ENCODE data around the gene PLEKHN1. TPM values are rescaled to one million over a fixed set of nuclear protein-coding genes. Genes with fewer than 3 reads are reported as not detected.

Gene PLEKHN1
- total and polyA plus RNA-seq, 2 of the 4 experiments (the other 2 are of a cell fraction), result 0.54 to 2.1 TPM

- Histone ChIP-seq H3K9me3 (ENCODE audit: control insufficient read depth, insufficient read depth, low read length) (no peaks in the 10 kb centered on the region), H3K23ac (ENCODE audit: low read depth, low read length) (no peak overlapping the region), H3K14ac (replicated peaks; ENCODE audit: low read depth, low read length) (no peak overlapping the region), H2AFZ (replicated peaks; ENCODE audit: low read length, poor library complexity) (no peak overlapping the region), H3K4ac (ENCODE audit: low read depth, low read length) (no peak overlapping the region; the same call in 1 of the 2 replicates), H2BK120ac (ENCODE audit: low read depth, low read length) (no peak overlapping the region), H2BK20ac (ENCODE audit: low read depth, low read length) (no peak overlapping the region), H3K9me1 (ENCODE audit: insufficient read depth, low read length) (peaks cover 5% of the 10 kb centered on the region), H4K5ac (ENCODE audit: low read depth, low read length) (no peak overlapping the region), H3K4me1 (ENCODE audit: control insufficient read depth, insufficient read depth, low read length) (peaks cover 19% of the 10 kb centered on the region), H3K18ac (ENCODE audit: low read depth, low read length) (no peak overlapping the region), H3K4me2 (ENCODE audit: low read depth, low read length) (no peak overlapping the region; the same call in 1 of the 2 replicates), H3K79me1 (ENCODE audit: low read depth in 1 of 2, low read length in 2 of 2) (peaks cover 4 to 8% of the 10 kb centered on the region in 2 experiments; a peak in 1 of 4 replicates), H3K4me3 (ENCODE audit: insufficient read depth, low read depth, low read length) (no peak overlapping the region), H4K8ac (ENCODE audit: low read depth in 2 of 2, low read length in 2 of 2) (no peak overlapping the region), H2AK9ac (replicated peaks; ENCODE audit: low read depth, low read length, poor library complexity) (peak overlapping the region; percentile 24), H4K91ac (ENCODE audit: insufficient read depth, low read depth, low read length) (no peak overlapping the region), H2BK15ac (ENCODE audit: low read depth, low read length) (no peak overlapping the region), H3K56ac (ENCODE audit: extremely low read depth, insufficient read depth, low read length) (no peak overlapping the region), H3K27me3 (ENCODE audit: control insufficient read depth, insufficient read depth, low read length) (no peaks in the 10 kb centered on the region; the same call in 1 of the 2 replicates), H2BK5ac (ENCODE audit: low read depth, low read length, poor library complexity, severe bottlenecking) (no peak overlapping the region), H4K20me1 (ENCODE audit: insufficient read depth, low read length) (no peaks in the 10 kb centered on the region; the same call in 1 of the 2 replicates), H3K27ac (ENCODE audit: insufficient read depth, low read length) (no peak overlapping the region), H2AK5ac (ENCODE audit: low read depth, low read length) (no peak overlapping the region), H3K9ac (ENCODE audit: low read depth, low read length) (no peak overlapping the region), H3K36me3 (ENCODE audit: control insufficient read depth, insufficient read depth, low read length) (peaks cover 2% of the 10 kb centered on the region; the same call in 1 of the 2 replicates)
- intact Hi-C loops (cut with micrococcal nuclease) (no loop called here), dilution Hi-C loops (cut with HindIII; ENCODE audit: low sequenced_read_pairs, unreplicated experiment) (no loop called here), in situ Hi-C loops (cut with MboI; ENCODE audit: low sequenced_read_pairs) (no loop called here)
- CTCF ChIA-PET, result no interaction called here
- POLR2A ChIA-PET (ENCODE audit: unreplicated experiment), result no interaction called here
- WGBS, 2 experiments (ENCODE audit: extremely low coverage in 2 of 2, insufficient read length in 1 of 2), result no CpG with 5 or more reads among the region's 7 CpGs
- TF ChIP-seq BHLHE40 (IDR thresholded peaks at IDR 0.05; ENCODE audit: low read depth, low read length) (no peak), NFE2L2 (IDR thresholded peaks at IDR 0.05; ENCODE audit: low read depth, low read length) (no peak), MAZ (IDR thresholded peaks at IDR 0.05; ENCODE audit: borderline replicate concordance, low read depth, low read length) (no peak), SMC3 (IDR thresholded peaks at IDR 0.05; ENCODE audit: low read depth, low read length) (no peak), CTCF (conservative IDR thresholded peaks at IDR 0.05; ENCODE audit: low read depth, low read length) (no peak), RFX5 (IDR thresholded peaks at IDR 0.05; ENCODE audit: low read depth, low read length) (no peak), CEBPB (IDR thresholded peaks at IDR 0.05; ENCODE audit: low read depth, low read length) (no peak), POLR2A (IDR thresholded peaks at IDR 0.05; ENCODE audit: low read depth, low read length) (no peak), MXI1 (IDR thresholded peaks at IDR 0.05; ENCODE audit: borderline replicate concordance, low read depth, low read length) (no peak), RCOR1 (IDR thresholded peaks at IDR 0.05; ENCODE audit: insufficient replicate concordance, low read length) (no peak)
- no TSS peak for BruUV-seq (replicated peaks)
- ATAC-seq (ENCODE audit: low read depth) (no peak), DNase-seq (no peak)
Measured at GRCh38 chr1:917076-917459, 49.2 kb upstream of the PLEKHN1 start.
